ENCODE results near the gene ADGRL2.
"Not testable (repeated sequence)": the region's sequence is repeated elsewhere in the genome, so short reads cannot be mapped to it uniquely, and the experiment has no call there.

ADGRL2 gene

GRCh38 chr1:81876901-81877733, 76.4 kb downstream of the ADGRL2 start:
- DNase-seq (ENCODE audit: low read depth): peak; percentile 62
- no peak overlapping the region for H3K4me3 ChIP-seq (replicated peaks; ENCODE audit: low read depth, low read length)
- no peak for TF ChIP-seq CTCF (IDR thresholded peaks at IDR 0.05; ENCODE audit: low read length, missing control alignments)

- no peak for TF ChIP-seq CTCF (IDR thresholded peaks at IDR 0.05; ENCODE audit: low read length, missing control alignments)
- no peak for DNase-seq (ENCODE audit: low read depth)
- H3K4me3 ChIP-seq (replicated peaks; ENCODE audit: low read depth, low read length): no peak overlapping the region
Observed at GRCh38 chr1:81877940-81878339, 77.2 kb downstream of the ADGRL2 start.

- no peak overlapping the region for H3K4me3 ChIP-seq (replicated peaks; ENCODE audit: low read depth, low read length)
- no peak for DNase-seq (ENCODE audit: low read depth)
- TF ChIP-seq CTCF (IDR thresholded peaks at IDR 0.05; ENCODE audit: low read length, missing control alignments): no peak
Observed at GRCh38 chr1:81878538-81878937, 77.8 kb downstream of the ADGRL2 start.

GRCh38 chr1:81880781-81881180, 80.0 kb downstream of the ADGRL2 start:
- no peak overlapping the region for H3K4me3 ChIP-seq (replicated peaks; ENCODE audit: low read depth, low read length)
- no peak for TF ChIP-seq CTCF (IDR thresholded peaks at IDR 0.05; ENCODE audit: low read length, missing control alignments)
- no peak for DNase-seq (ENCODE audit: low read depth)

- H3K4me3 ChIP-seq (replicated peaks; ENCODE audit: low read depth, low read length): no peak overlapping the region
- no peak for TF ChIP-seq CTCF (IDR thresholded peaks at IDR 0.05; ENCODE audit: low read length, missing control alignments)
- no peak for DNase-seq (ENCODE audit: low read depth)
Observed at GRCh38 chr1:81885291-81885690, 84.6 kb downstream of the ADGRL2 start.

GRCh38 chr1:81886292-81886691, 85.6 kb downstream of the ADGRL2 start:
- not testable (repeated sequence) for H3K4me3 ChIP-seq (replicated peaks; ENCODE audit: low read depth, low read length); DNase-seq (ENCODE audit: low read depth)

- H3K4me3 ChIP-seq (replicated peaks; ENCODE audit: low read depth, low read length): no peak overlapping the region
- TF ChIP-seq CTCF (IDR thresholded peaks at IDR 0.05; ENCODE audit: low read length, missing control alignments): no peak
- DNase-seq (ENCODE audit: low read depth): peak; percentile 19
Observed at GRCh38 chr1:81887421-81888144, 86.8 kb downstream of the ADGRL2 start.
